HCT116 (cell line): Measurements from ENCODE around the gene TMEM266. TPM values are rescaled to one million over a fixed set of nuclear protein-coding genes. Genes with fewer than 3 reads are reported as not detected.

Experiments
- ATAC-seq: fragments of 200-7000 bp; cut with Tn5 transposase; 2 replicates; pipeline ENCODE4 v1.9.1; 2020; ENCODE audit warnings: mild to moderate bottlenecking, moderate library complexity
- BruUV-seq: library from RNA; stranded (reverse); fragments of 400-500 nt; replicated peaks from 2 replicates; lab custom pipeline; 2021; lab: Mats Ljungman, UMichigan
- CTCF ChIA-PET: fragments of 300-600 bp; sonication (Branson Sonifier 250); formaldehyde crosslinking; loops from one replicate; lab custom pipeline; 2021; ENCODE audit warnings: antibody characterized with exemption; lab: Charles Lee
- POLR2A ChIA-PET: fragments of 300-600, 350-600 bp; sonication (Branson Sonifier 250); formaldehyde crosslinking; loops from one replicate; lab custom pipeline; 2021; ENCODE audit warnings: antibody characterized with exemption; lab: Charles Lee
- RAD21 ChIA-PET, 2 experiments: fragments of 300-600 bp; sonication (Branson Sonifier 250); formaldehyde crosslinking; loops; one replicate each; lab custom pipeline; 2023; ENCODE audit warnings: low total read pairs in 2 of 2; ENCODE audit not compliant: uncharacterized antibody in 2 of 2, unreplicated experiment in 2 of 2, low non-redundant PET in 1 of 2; lab: Charles Lee
- DNase-seq: peaks from one replicate; pipeline ENCODE4 v3.0.0-alpha.2; 2010; ENCODE audit warnings: low read depth, low spot score
- H2AFZ ChIP-seq: fragments of 200-600 bp; shearing (Covaris generic), sonication (generic); 2 replicates; pipeline ENCODE4 v1.6.1; 2017; ENCODE audit warnings: low read depth, mixed run types, mixed read lengths, antibody characterized with exemption, low read length; ENCODE audit not compliant: poor library complexity, severe bottlenecking
- H3K27ac ChIP-seq: 2 replicates; pipeline ENCODE4 v1.5.1; 2012; ENCODE audit warnings: low read depth, low read length
- H3K27me3 ChIP-seq: fragments of 200-600 bp; sonication (generic); 2 replicates; pipeline ENCODE4 v1.6.1; 2016; ENCODE audit warnings: mixed run types, low read length, mixed read lengths; ENCODE audit not compliant: insufficient read depth
- H3K36me3 ChIP-seq, 2 experiments: fragments of 200-500 bp in 1 of 2; fragments of 200-600 bp in 1 of 2; sonication (Bioruptor generic) in 1 of 2; sonication (generic) in 1 of 2; 2 replicates each; pipeline versions ENCODE4 v1.5.1 to v1.6.1; 2014 to 2016; ENCODE audit warnings: low read length in 2 of 2, inconsistent platforms in 1 of 2, mixed read lengths in 1 of 2, mixed run types in 1 of 2; ENCODE audit not compliant: insufficient read depth in 2 of 2, control insufficient read depth in 1 of 2
- H3K4me1 ChIP-seq, 2 experiments: fragments of 200-600 bp in 1 of 2; sonication (generic) in 1 of 2; 2 replicates each; pipeline versions ENCODE4 v1.5.1 to v1.6.1; 2012 to 2017; ENCODE audit warnings: low read length in 2 of 2, inconsistent platforms in 1 of 2, mild to moderate bottlenecking in 1 of 2, mixed read lengths in 1 of 2, mixed run types in 1 of 2, moderate library complexity in 1 of 2; ENCODE audit not compliant: insufficient read depth in 2 of 2, control insufficient read depth in 1 of 2
- H3K4me2 ChIP-seq: fragments of 200-600 bp; sonication (generic); 2 replicates; pipeline ENCODE4 v1.6.1; 2017; ENCODE audit warnings: mixed run types, low read length, mixed read lengths
- H3K4me3 ChIP-seq, 2 experiments: fragments of 200-600 bp in 1 of 2; sonication (generic) in 1 of 2; replicated peaks in 1 of 2; 2 replicates each; pipeline ENCODE4 v1.5.1; 2011 to 2016; ENCODE audit warnings: low read length in 2 of 2, control low read depth in 1 of 2, low read depth in 1 of 2, mild to moderate bottlenecking in 1 of 2, mixed read lengths in 1 of 2, mixed run types in 1 of 2
- H3K79me2 ChIP-seq: fragments of 200-600 bp; sonication (generic); 2 replicates; pipeline ENCODE4 v1.6.1; 2017; ENCODE audit warnings: mild to moderate bottlenecking, mixed run types, low read length, moderate library complexity, mixed read lengths; ENCODE audit not compliant: insufficient read depth
- H3K9ac ChIP-seq: fragments of 200-600 bp; sonication (generic); 2 replicates; pipeline ENCODE4 v1.6.1; 2016; ENCODE audit warnings: low read length, mixed read lengths
- H3K9me2 ChIP-seq: fragments of 200-600 bp; sonication (generic), shearing (Covaris generic); 2 replicates; pipeline ENCODE4 v1.6.1; 2017; ENCODE audit warnings: mixed run types, mild to moderate bottlenecking, moderate library complexity; ENCODE audit not compliant: insufficient read depth
- H3K9me3 ChIP-seq, 2 experiments: fragments of 200-500 bp in 1 of 2; fragments of 200-600 bp in 1 of 2; sonication (Bioruptor generic) in 1 of 2; sonication (generic) in 1 of 2; 2 replicates each; pipeline ENCODE4 v1.6.1; 2014 to 2017; ENCODE audit warnings: low read length in 2 of 2, mixed read lengths in 2 of 2, inconsistent platforms in 1 of 2, low read depth in 1 of 2, mild to moderate bottlenecking in 1 of 2, mixed run types in 1 of 2, moderate library complexity in 1 of 2; ENCODE audit not compliant: control insufficient read depth in 1 of 2, insufficient read depth in 1 of 2
- H4K20me1 ChIP-seq: fragments of 200-600 bp; sonication (generic), shearing (Covaris generic); 2 replicates; pipeline ENCODE4 v1.6.1; 2017; ENCODE audit warnings: mixed run types, mild to moderate bottlenecking, moderate library complexity; ENCODE audit not compliant: insufficient read depth
- CBX3 ChIP-seq: IDR thresholded peaks from 2 replicates; pipeline ENCODE4 v1.6.1; 2012; ENCODE audit warnings: low read depth
- CEBPB ChIP-seq: IDR thresholded peaks from 2 replicates; pipeline ENCODE4 v1.6.1; 2012; ENCODE audit warnings: low read depth
- EZH2 ChIP-seq: fragments of 200-600 bp; sonication (generic); IDR thresholded peaks from 2 replicates; pipeline ENCODE4 v1.6.1; 2017; ENCODE audit warnings: antibody characterized with exemption, mixed run types
- FOSL1 ChIP-seq: IDR thresholded peaks from 2 replicates; pipeline ENCODE4 v1.6.1; 2012; ENCODE audit warnings: low read depth
- JUND ChIP-seq: IDR thresholded peaks from 2 replicates; pipeline ENCODE4 v1.6.1; 2012
- POLR2A ChIP-seq: IDR thresholded peaks from 2 replicates; pipeline ENCODE4 v1.7.0; 2011; ENCODE audit warnings: borderline replicate concordance; ENCODE audit not compliant: insufficient read depth, insufficient read length; ENCODE audit errors: extremely low read depth
- POLR2AphosphoS5 ChIP-seq: IDR thresholded peaks from 2 replicates; pipeline ENCODE4 v1.6.1; 2011; ENCODE audit warnings: mild to moderate bottlenecking, low read depth, low read length, moderate library complexity
- SIN3A ChIP-seq: IDR thresholded peaks from 2 replicates; pipeline ENCODE4 v1.6.1; 2012; ENCODE audit warnings: low read depth
- SP1 ChIP-seq: IDR thresholded peaks from 2 replicates; pipeline ENCODE4 v1.6.1; 2012; ENCODE audit warnings: low read depth
- TCF7L2 ChIP-seq: IDR thresholded peaks from 2 replicates; pipeline ENCODE4 v1.7.0; 2011; ENCODE audit warnings: borderline replicate concordance, inconsistent platforms; ENCODE audit not compliant: insufficient read depth, insufficient read length; ENCODE audit errors: extremely low read depth
- YY1 ChIP-seq: IDR thresholded peaks from 2 replicates; pipeline ENCODE4 v1.6.1; 2011; ENCODE audit warnings: low read length, low read depth, moderate library complexity, mild to moderate bottlenecking; ENCODE audit not compliant: insufficient replicate concordance; ENCODE audit errors: extremely low read depth
- ZFX ChIP-seq: fragments of 450-650 bp; IDR thresholded peaks from 2 replicates; pipeline ENCODE4 v1.6.1; 2017
- ZNF274 ChIP-seq: fragments of 200-500 bp; sonication (Bioruptor generic); IDR thresholded peaks from 2 replicates; pipeline ENCODE4 v1.6.1; 2014; ENCODE audit warnings: mild to moderate bottlenecking, low read depth, low read length, inconsistent platforms
- intact Hi-C: fragments of 100-400 bp; cut with micrococcal nuclease; formaldehyde crosslinking; loops from 2 replicates; pipeline ENCODE4 v1.10.0; 2022
- total RNA-seq: library from RNA; stranded (reverse); gene quantifications from one replicate; pipeline ENCODE4 v1.2.1, GENCODE V29; 2021; ENCODE audit not compliant: unreplicated experiment
- TF ChIP-seq, protein P1 (sequence below): IDR thresholded peaks from 2 replicates; pipeline ENCODE4 v1.6.1; 2012
- TF ChIP-seq, protein P2 (sequence below), 3 experiments: fragments of 200-600 bp in 1 of 3; sonication (generic) in 1 of 3; IDR thresholded peaks in 2 of 3; conservative IDR thresholded peaks in 1 of 3; 2 replicates each; pipeline ENCODE4 v1.5.1; 2012 to 2017; ENCODE audit warnings: low read depth in 2 of 3, low read length in 2 of 3, antibody characterized with exemption in 1 of 3, borderline replicate concordance in 1 of 3, control low read depth in 1 of 3, mild to moderate bottlenecking in 1 of 3, mixed read lengths in 1 of 3, mixed run types in 1 of 3, moderate library complexity in 1 of 3; ENCODE audit not compliant: insufficient read depth in 1 of 3
- TF ChIP-seq, protein P3 (sequence below): IDR thresholded peaks from 2 replicates; pipeline ENCODE4 v1.6.1; 2012; ENCODE audit warnings: low read depth

TMEM266 gene
- total RNA-seq, 1 experiment from 2014 or later, result 0.91 TPM

DNA sequence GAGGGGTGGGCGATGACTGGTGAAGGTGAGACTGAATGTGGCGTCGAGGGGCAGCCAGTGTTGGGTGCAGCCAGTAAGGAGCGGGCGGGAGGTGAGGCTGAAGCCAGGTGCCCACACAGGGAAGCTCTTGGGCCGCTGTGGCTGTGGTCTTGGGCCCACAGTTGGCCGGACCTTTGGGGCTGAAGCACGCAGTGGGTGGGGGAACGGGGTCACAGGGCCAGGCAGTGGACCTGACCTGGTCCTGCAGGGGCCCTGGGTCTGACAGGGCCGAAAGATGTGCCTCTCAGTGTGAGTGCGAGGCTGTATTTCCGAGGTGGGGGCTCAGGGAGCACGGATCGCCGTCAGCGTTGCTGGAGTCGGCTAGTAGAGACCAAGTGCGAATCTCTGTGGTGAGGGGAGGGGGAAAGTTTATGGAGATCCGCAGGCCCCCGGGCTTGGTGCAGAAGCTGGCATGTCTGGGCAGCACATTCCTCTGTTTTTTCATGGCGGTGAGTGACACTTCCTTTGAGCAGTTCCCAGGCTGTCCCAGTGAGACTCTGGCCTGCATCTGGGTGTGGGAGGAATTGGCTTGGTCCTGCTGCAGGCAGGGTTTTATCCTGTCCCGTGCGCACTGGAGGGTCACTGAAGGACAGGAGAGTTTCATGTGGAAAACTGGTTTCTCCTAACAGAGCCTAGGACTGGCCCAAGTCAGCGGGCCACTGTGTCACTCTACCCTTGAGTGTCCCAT is 100.8 kb downstream of the TMEM266 start:
- RAD21 ChIA-PET, result interaction anchor here in 1 of 2 experiments (0.6 kb wide), 1 partner anchor 474 kb away, joined by 3 read pairs; no protein-coding TSS in a partner anchor
- Histone ChIP-seq H3K4me3 (no peak overlapping the region), H3K4me1 (no peaks in the 10 kb centered on the region), H3K27ac (no peak overlapping the region), H3K4me2 (no peak overlapping the region), H4K20me1 (no peaks in the 10 kb centered on the region), H3K9me3 (no peaks in the 10 kb centered on the region), H3K36me3 (no peaks in the 10 kb centered on the region), H2AFZ (no peak overlapping the region), H3K79me2 (no peaks in the 10 kb centered on the region)
- DNase-seq (no peak), ATAC-seq (no peak)
- intact Hi-C loops, result no loop called here
- POLR2A ChIA-PET, result no interaction called here
- no TSS peak for BruUV-seq
- CTCF ChIA-PET, result no interaction called here
- TF ChIP-seq POLR2AphosphoS5 (no peak), ZNF274 (no peak), SP1 (no peak), EZH2 (no peak), TCF7L2 (no peak), FOSL1 (no peak), SIN3A (no peak), ZFX (no peak), CEBPB (no peak), POLR2A (no peak), YY1 (no peak), JUND (no peak), CBX3 (no peak)
- TF ChIP-seq, protein P1, sequence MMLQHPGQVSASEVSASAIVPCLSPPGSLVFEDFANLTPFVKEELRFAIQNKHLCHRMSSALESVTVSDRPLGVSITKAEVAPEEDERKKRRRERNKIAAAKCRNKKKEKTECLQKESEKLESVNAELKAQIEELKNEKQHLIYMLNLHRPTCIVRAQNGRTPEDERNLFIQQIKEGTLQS, result no peak
- TF ChIP-seq, protein P2, sequence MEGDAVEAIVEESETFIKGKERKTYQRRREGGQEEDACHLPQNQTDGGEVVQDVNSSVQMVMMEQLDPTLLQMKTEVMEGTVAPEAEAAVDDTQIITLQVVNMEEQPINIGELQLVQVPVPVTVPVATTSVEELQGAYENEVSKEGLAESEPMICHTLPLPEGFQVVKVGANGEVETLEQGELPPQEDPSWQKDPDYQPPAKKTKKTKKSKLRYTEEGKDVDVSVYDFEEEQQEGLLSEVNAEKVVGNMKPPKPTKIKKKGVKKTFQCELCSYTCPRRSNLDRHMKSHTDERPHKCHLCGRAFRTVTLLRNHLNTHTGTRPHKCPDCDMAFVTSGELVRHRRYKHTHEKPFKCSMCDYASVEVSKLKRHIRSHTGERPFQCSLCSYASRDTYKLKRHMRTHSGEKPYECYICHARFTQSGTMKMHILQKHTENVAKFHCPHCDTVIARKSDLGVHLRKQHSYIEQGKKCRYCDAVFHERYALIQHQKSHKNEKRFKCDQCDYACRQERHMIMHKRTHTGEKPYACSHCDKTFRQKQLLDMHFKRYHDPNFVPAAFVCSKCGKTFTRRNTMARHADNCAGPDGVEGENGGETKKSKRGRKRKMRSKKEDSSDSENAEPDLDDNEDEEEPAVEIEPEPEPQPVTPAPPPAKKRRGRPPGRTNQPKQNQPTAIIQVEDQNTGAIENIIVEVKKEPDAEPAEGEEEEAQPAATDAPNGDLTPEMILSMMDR (IDR thresholded peaks at IDR 0.05 in 2 of 3, conservative IDR thresholded peaks at IDR 0.05 in 1 of 3; ENCODE audit: borderline replicate concordance in 1 of 3, insufficient read depth in 1 of 3, low read depth in 2 of 3, low read length in 2 of 3), result no peak
- TF ChIP-seq, protein P3, sequence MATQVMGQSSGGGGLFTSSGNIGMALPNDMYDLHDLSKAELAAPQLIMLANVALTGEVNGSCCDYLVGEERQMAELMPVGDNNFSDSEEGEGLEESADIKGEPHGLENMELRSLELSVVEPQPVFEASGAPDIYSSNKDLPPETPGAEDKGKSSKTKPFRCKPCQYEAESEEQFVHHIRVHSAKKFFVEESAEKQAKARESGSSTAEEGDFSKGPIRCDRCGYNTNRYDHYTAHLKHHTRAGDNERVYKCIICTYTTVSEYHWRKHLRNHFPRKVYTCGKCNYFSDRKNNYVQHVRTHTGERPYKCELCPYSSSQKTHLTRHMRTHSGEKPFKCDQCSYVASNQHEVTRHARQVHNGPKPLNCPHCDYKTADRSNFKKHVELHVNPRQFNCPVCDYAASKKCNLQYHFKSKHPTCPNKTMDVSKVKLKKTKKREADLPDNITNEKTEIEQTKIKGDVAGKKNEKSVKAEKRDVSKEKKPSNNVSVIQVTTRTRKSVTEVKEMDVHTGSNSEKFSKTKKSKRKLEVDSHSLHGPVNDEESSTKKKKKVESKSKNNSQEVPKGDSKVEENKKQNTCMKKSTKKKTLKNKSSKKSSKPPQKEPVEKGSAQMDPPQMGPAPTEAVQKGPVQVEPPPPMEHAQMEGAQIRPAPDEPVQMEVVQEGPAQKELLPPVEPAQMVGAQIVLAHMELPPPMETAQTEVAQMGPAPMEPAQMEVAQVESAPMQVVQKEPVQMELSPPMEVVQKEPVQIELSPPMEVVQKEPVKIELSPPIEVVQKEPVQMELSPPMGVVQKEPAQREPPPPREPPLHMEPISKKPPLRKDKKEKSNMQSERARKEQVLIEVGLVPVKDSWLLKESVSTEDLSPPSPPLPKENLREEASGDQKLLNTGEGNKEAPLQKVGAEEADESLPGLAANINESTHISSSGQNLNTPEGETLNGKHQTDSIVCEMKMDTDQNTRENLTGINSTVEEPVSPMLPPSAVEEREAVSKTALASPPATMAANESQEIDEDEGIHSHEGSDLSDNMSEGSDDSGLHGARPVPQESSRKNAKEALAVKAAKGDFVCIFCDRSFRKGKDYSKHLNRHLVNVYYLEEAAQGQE, result no peak
- TF ChIP-seq, all 23 proteins: peak for 0
- Histone ChIP-seq H3K27me3 (no peaks in the 10 kb centered on the region), H3K9me2 (no peaks in the 10 kb centered on the region), H3K9ac (no peak overlapping the region)
